ENCODE data around the gene DOK5.

DNA sequence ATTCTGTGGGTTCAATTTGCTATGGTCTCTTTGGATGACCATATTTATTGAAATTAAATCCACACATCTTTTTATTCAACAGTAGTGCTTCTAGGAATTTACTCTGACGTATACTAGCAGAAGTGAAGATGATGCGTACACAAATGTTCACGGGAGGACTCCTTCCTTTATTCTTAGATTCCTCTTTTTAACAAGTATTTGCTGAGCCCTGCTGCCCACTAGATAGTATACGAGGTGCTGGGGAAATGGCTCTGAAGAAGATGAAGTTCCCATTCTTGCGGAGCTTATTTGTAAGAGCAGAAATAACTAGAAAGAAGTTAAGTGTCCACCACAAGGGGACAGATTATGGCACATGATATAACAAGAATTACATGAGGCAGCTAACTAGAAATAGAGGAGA is 145.2 kb downstream of the DOK5 start:
- TF ChIP-seq, protein P1, sequence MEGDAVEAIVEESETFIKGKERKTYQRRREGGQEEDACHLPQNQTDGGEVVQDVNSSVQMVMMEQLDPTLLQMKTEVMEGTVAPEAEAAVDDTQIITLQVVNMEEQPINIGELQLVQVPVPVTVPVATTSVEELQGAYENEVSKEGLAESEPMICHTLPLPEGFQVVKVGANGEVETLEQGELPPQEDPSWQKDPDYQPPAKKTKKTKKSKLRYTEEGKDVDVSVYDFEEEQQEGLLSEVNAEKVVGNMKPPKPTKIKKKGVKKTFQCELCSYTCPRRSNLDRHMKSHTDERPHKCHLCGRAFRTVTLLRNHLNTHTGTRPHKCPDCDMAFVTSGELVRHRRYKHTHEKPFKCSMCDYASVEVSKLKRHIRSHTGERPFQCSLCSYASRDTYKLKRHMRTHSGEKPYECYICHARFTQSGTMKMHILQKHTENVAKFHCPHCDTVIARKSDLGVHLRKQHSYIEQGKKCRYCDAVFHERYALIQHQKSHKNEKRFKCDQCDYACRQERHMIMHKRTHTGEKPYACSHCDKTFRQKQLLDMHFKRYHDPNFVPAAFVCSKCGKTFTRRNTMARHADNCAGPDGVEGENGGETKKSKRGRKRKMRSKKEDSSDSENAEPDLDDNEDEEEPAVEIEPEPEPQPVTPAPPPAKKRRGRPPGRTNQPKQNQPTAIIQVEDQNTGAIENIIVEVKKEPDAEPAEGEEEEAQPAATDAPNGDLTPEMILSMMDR (conservative IDR thresholded peaks at IDR 0.05; ENCODE audit: low read depth, low read length) = no peak
- no peak for TF ChIP-seq EZH2 (IDR thresholded peaks at IDR 0.05; ENCODE audit: borderline replicate concordance, low read depth, low read length, poor library complexity, severe bottlenecking)

Data from A673 (cell line).